ENCODE data around the gene CDH2.

Gene CDH2

GRCh38 chr18:28176948-28177827 lies at the start of gene CDH2:
Gene CDH2 (minus strand): TSS chr18:28177130. CDS start chr18:28177022, 108 bp downstream.
- DNase-seq: no peak

GRCh38 chr18:28212060-28212459 lies 35.1 kb upstream of the CDH2 start:
- DNase-seq: no peak

DNA sequence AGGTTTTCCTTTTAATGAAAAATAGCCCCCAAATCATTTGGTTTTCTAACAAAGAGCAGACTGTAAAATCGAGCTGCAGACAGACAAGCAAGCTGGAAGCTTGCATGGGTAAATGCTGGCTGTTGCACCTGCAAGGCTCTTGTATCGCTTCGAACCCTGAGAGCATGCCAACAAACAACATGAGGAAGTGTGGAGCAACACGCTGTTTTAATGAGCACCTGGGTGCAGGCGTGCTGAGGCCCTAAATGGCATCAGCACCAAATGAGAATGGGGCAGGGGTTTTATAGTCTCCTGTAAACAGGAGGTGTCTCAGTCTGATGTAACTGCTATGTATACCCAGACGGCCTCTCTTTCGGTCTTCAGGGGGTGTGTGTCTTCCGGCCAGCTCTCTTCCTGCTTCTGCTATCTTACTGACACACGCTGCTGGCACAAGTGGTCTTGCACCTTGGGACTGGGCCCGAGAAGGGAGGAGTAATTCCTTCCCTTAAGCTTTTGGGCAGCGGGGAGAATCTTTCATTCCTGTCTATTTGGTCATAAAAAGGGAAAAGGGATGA lies 31.9 kb upstream of the CDH2 start:
- DNase-seq: no peak

- DNase-seq: no peak
Observed at GRCh38 chr18:28208268-28208667, 31.3 kb upstream of the CDH2 start.

GRCh38 chr18:28204154-28204553 lies 27.2 kb upstream of the CDH2 start:
- no peak for DNase-seq

- no peak for DNase-seq
Observed at GRCh38 chr18:28201056-28201455, 24.1 kb upstream of the CDH2 start.

GRCh38 chr18:28198620-28199019 lies 21.7 kb upstream of the CDH2 start:
- no peak for DNase-seq

DNA sequence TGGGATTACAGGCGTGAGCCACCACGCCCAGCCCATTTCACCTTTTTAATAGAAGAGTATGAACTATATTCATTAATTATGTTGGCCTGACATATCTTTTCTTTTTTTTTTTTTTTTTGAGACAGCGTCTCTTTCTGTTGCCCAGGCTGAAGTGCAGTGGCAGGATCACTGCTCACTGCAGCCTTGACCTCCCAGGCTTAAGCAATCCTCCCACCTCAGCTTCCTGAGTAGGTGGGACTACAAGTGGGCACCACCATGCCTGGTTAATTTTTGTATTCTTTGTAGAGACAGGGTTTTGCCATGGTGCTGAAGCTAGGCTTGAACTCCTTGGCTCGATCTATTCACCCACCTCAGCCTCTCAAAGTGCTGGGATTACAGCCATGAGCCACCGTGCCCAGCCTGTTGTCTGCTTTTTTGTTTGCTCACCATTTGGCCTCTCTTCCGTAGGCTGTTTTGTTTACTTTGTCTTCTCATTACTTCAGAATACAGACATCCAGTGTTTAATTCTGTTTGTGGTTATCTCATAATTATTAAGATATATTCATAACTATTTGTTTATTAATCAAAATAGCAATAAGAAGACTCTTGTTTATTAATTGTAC lies 16.3 kb upstream of the CDH2 start:
- DNase-seq: no peak

DNA sequence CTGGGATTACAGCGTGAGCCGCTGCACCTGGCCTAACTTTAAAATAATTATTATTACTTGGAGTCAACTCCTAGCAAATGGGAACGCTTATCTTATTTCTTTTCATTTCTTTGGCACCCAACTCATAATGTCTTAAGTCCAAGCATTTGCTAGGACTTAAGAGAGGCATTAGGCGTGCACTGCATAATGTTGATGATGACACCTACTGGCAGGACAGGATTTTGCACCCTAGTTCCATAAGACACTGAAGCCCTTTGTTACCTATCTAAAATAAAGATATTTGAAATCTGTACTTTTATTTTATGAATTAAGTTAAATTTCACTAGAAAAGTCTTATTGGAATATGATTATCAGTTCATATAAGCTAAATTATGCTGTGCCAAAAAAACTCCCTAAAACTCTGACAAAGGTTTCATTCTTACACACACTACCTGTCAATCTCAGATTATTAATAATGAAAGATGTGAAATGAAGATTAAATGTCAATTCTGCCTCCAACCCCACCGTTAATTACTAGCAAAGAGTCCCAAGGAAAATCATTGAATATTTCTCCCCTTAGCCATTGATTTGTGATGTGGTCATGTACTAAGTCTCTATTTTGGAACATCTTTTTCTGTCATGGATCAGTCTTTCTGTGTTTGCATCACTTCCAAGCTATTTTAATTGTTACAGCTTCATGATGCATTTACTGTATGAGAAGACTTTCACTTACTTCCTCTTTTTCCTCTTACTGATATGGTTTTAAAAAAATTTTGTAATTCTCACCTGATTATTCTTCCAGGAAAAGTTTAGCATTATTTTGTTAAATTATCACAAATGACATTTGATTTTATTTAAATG lies 12.7 kb upstream of the CDH2 start:
- DNase-seq: no peak

DNA sequence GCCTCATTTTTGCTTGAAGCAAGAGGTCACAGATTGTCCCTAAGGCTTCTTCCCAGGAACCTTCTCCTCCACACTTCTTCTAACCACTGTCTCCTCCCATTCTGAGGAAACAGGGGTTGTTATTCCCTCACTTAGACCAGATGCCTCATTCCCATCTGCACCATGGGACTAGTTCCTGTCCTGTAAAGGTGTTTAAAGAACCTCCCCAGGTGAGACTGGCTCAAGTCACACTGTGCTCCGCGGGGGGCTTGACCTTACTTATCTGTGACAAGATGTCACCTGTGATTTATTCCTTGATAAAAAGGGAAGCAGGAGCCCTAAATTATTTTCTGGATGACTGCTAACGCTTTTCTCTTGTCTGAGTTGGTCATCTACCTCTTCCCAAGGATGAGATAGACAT lies 8.2 kb upstream of the CDH2 start:
- DNase-seq: no peak

DNA sequence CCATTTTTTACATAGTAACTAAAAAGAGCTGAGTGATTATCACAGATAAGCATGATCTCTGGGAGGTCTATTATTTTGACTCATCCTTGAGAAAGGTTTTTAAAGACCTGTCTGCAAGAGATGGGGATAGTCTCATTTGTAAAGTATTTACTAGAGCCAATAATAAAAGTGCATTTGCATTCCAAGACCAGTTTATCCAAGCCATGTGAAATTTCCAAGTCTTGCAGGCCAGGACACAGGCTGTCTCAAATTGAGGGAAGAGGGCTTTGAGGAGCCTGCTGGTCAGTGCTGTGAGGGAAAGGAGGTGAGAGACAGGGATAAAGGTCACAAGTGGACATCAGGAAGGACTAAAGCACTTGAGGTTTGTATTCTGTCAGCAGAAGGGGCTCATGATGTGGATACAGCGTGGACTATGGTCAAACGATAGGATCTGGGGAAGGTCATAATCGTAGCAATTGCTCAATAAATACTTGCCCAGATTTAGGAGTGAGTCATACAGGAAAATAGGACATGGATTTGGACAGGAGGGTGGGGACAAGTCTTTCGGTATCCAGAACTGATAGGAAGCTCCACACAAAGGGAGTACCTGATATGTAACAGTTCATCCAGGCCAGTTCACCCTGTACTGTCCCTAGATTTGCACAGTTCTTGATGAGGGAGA lies 6.6 kb upstream of the CDH2 start:
- no peak for DNase-seq

GRCh38 chr18:28181616-28182015 lies 4.7 kb upstream of the CDH2 start:
- DNase-seq: no peak

- DNase-seq: no peak
Observed at GRCh38 chr18:28178720-28179119, 1.8 kb upstream of the CDH2 start.

DNA sequence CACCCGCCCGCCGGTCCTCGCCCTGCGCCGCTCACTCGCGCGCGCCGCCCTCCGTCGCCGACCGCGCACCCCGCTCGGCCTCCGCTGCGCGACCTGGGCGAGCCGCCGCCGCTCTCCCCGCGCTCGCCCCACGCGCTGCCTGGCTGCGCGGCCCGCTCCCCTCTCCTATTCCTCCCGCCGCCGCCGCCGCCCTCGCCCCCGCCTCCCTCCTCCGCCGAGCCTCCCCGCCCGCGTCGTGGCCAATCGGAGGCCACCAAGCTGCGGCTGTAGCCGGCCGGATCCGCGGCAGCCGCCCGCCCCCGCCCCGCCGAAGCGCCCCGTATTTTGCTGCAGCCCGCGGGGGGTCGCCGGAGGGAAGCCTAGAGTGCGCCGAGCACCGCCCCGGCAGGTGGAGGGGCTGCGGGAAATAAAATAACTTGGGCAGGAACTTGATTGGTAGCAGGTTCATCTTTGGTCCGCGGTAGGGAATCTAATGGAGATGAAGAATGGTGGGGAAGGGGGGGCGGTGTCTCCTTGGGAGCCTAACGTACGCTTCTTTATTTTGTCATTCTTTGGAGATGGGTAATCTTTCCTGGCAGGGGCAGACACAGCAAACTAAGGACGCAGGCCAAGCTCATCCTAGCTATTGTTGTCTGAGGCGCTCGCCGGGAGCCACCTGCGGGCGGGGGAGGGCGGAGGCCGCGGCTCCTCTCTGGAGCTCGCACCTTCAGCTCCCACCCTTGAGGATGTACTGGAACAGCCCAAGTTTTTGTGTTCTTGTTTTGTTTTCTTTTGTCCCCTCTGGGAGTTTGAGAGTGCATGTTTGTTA lies 1.1 kb upstream of the CDH2 start:
- no peak for DNase-seq

DNA sequence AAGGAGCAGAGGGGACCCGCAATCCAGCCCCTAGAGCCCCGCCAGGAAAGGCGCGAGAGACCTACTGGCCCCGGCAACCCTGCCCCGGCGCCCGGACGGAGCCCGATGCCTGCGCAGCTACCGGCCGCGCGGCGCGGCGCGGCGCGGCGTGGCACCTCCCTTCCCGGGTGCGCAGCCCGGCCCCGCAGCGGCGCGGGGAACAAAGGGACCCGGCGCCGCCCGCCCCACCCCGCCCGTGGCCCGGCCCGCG lies 307 bp downstream of the CDH2 start:
- DNase-seq: no peak

DNA sequence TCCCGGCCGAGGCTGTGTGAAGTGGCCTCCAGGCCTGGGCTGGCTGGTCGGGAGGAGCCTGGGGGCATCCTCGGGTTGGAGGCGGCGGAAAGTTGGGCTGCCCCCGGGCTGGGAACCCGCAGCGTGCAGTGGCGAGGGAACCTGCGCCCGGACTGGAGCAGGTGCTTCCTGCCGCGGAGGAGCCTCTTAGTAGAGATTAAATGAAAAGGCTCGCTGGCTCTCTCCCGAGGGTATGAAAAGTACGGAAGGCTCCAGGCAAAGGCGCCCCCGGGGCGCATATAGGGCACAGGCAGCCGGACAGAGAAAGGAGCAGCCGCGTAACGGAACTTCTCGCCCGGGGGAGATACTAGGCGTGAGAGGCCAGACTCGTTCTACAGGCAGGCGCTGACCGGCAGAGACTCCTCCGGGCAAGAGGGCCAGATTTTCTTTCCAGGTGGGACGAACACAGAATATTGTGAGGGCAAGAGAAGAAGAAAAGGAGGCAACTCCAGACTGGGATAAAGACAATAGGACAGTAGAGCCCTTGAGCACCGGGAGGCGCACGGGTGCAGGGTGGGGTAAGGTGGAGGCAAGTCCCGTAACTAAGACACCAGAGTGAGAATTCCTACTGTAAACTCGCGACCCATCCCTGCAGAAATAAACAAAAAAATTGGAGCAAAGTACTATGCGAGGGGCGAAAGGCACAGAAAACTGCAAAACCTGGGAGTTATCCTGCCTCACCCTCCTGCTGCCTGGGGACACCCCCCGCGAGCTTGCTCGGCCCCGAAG lies 816 bp downstream of the CDH2 start:
- no peak for DNase-seq

GRCh38 chr18:28175150-28175929 lies 1.6 kb downstream of the CDH2 start:
- no peak for DNase-seq

GRCh38 chr18:28174181-28174905 lies 2.6 kb downstream of the CDH2 start:
- no peak for DNase-seq

DNA sequence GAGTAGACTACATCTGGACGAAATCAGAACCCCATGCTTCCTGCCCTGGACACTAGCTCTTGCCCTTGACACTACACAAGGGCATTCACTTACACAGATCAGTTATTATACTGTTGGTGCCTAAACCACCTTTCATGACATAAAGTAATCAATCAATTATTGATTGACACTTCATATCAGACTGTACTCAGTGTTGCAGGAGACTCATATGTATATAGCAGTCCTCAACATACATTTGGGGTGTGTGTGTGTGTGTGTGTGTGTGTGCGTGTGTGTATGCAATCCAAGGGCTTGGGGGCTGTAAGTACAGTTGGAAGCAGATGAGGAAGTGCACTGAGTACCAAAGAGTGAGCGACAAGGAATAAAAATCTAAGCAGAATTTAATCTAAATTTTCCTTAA lies 5.1 kb downstream of the CDH2 start:
- no peak for DNase-seq

DNA sequence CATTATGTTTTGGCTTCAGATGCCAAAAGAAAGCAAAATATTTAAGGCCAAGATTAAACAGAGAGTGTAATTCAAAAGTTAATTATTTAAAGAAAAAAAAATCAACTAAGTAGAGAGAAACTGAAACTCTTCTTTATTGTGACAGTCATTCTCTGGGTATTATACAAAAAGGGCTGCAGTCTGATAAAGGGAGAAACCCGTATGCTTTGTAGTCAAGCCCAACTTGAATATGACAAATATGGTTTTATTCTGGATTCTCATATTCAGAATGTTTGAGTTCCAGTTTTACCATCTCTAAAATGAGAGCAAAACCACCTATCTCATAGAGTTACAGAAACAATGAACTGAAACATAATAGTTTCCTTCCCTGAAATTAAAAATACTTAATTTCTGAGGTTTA lies 8.2 kb downstream of the CDH2 start:
- no peak for DNase-seq
